IPS-18a (cell line): ENCODE results near the gene CDC25C.

Experiments used
- H3K27ac ChIP-seq: one replicate; pipeline ENCODE4 v1.5.1; 2013; ENCODE audit warnings: low read length
- H3K27me3 ChIP-seq: one replicate; pipeline ENCODE4 v1.6.1; 2013; ENCODE audit warnings: mild to moderate bottlenecking, low read length; ENCODE audit not compliant: control insufficient read depth, insufficient read depth
- H3K36me3 ChIP-seq: one replicate; pipeline ENCODE4 v1.6.1; 2013; ENCODE audit warnings: low read depth, low read length; ENCODE audit not compliant: control insufficient read depth
- H3K4me1 ChIP-seq: one replicate; pipeline ENCODE4 v1.6.1; 2013; ENCODE audit warnings: low read depth, low read length; ENCODE audit not compliant: control insufficient read depth
- H3K4me3 ChIP-seq: one replicate; pipeline ENCODE4 v1.5.1; 2013; ENCODE audit warnings: low read length
- H3K9ac ChIP-seq: one replicate; pipeline ENCODE4 v1.6.1; 2013; ENCODE audit warnings: mild to moderate bottlenecking, low read length, moderate library complexity
- H3K9me3 ChIP-seq: one replicate; pipeline ENCODE4 v1.6.1; 2013; ENCODE audit warnings: low read depth, low read length; ENCODE audit not compliant: control insufficient read depth

The CDC25C gene

DNA sequence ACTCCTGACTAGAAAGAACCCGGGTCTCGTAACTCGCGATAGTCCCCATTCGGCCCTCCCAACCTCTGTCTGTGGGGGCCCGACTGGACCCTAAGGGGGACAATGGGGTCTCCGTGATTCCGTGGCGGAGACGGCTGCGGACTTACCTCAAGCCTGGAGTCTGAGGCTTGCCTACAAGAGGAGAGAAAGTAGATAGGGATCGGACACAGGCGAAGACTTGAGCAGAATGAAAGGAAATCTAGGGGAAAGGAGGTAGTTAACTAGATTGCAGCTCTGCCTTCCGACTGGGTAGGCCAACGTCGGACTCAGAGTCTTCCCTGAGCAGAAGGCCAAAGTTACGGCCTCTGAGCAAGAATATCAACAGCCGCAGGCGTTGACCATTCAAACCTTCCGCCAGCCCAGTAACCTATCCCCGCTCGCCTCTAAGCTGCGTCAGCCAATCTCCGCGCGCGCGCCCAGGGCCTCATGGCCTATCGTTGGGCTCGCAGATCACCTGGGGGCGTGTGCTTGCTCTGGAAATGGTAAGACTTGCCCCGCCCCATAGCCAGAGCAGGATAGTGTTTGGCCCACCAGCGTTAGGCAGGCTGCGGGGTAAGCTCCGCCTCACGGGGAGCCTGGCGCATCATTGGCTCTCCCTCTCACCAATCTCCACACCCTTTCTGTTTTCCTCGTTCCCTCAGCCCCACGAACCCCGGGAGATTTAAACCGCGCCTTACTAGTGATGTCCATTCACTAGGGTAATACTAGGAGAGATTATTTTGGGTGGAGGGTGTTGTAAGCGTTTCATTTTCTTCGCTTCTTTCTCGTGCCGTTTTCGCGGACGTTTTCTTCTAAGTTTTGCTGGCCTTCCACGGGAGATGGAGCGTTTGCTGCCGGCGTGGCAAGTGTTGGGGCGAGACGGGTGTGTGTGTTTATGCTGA is at the start of gene CDC25C:
TSS of gene CDC25C (minus strand) at position 356 of the 920 bp plus-strand sequence. CDS start 624 bp downstream, outside the sequence.
- peak within 1 kb of the TSS; percentile 95 for H3K4me3 ChIP-seq

GRCh38 chr5:138372653-138373052 is 41.0 kb upstream of the CDC25C start:
- H3K4me1 ChIP-seq = no peaks in the 10 kb centered on the region
- no peak overlapping the region for H3K27ac ChIP-seq
- H3K27me3 ChIP-seq = no peaks in the 10 kb centered on the region
- H3K36me3 ChIP-seq = peaks cover 18% of the 10 kb centered on the region
- H3K9ac ChIP-seq = no peak overlapping the region
- H3K9me3 ChIP-seq = no peaks in the 10 kb centered on the region
- H3K4me3 ChIP-seq = no peak overlapping the region

More for the DNA sequence above, at the start of gene CDC25C:
- peak within 1 kb of the TSS; percentile 91 for H3K9ac ChIP-seq
- peaks cover 8% of the 10 kb centered on the region for H3K36me3 ChIP-seq
- H3K27me3 ChIP-seq = no peaks in the 10 kb centered on the region
- H3K27ac ChIP-seq = peak within 1 kb of the TSS; percentile 83
- peaks cover under 1% of the 10 kb centered on the region for H3K4me1 ChIP-seq
- no peaks in the 10 kb centered on the region for H3K9me3 ChIP-seq

GRCh38 chr5:138372225-138372624 is 40.6 kb upstream of the CDC25C start:
- no peak overlapping the region for H3K27ac ChIP-seq
- H3K4me1 ChIP-seq = no peaks in the 10 kb centered on the region
- H3K9ac ChIP-seq = no peak overlapping the region
- no peak overlapping the region for H3K4me3 ChIP-seq
- peaks cover 14% of the 10 kb centered on the region for H3K36me3 ChIP-seq
- H3K9me3 ChIP-seq = no peaks in the 10 kb centered on the region
- H3K27me3 ChIP-seq = no peaks in the 10 kb centered on the region

DNA sequence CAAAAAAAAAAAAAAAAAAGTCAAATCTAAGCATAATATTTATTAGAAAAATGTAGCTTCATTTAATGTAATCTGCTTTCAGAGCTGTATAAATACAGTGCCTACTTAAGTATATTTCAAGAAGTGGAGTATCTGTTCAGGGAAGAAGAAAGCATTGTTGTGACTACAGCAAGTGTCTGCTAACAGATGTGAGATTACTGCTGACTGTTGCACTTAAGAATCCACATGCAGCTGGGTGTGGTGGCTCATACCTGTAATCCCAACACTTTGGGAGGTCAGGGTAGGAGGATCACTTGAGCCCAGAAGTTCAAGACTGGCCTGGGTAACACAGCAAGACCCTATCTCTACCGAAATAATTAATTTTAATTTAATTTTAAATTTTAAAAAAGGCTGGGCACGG is 39.9 kb upstream of the CDC25C start:
- Histone ChIP-seq H3K9me3 (no peaks in the 10 kb centered on the region), H3K36me3 (peaks cover 7% of the 10 kb centered on the region), H3K9ac (no peak overlapping the region), H3K27ac (no peak overlapping the region), H3K4me1 (no peaks in the 10 kb centered on the region), H3K4me3 (no peak overlapping the region), H3K27me3 (no peaks in the 10 kb centered on the region)

DNA sequence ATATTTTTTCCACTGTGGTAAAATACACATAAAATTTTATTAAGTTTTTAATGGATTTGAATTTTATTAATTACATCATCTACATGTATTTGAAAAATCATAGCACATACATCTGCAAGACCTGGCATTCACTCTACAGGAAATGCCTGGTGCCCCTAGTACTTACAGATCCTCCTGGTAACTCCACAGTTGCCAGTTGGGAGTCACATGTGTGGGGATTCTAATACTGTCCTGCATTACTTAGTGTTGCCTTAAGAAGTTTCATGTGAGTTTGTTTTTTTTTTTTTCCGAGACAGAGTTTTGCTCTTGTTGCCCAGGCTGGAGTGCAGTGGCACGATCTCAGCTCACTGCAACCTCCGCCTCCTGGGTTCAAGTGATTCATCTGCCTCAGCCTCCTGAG is 38.9 kb upstream of the CDC25C start:
- Histone ChIP-seq H3K4me3 (no peak overlapping the region), H3K9ac (no peak overlapping the region), H3K9me3 (no peaks in the 10 kb centered on the region), H3K27me3 (no peaks in the 10 kb centered on the region), H3K27ac (no peak overlapping the region), H3K4me1 (no peaks in the 10 kb centered on the region), H3K36me3 (peaks cover 7% of the 10 kb centered on the region)

GRCh38 chr5:138369706-138370105 is 38.1 kb upstream of the CDC25C start:
- H3K9me3 ChIP-seq = no peaks in the 10 kb centered on the region
- no peak overlapping the region for H3K9ac ChIP-seq
- no peak overlapping the region for H3K4me3 ChIP-seq
- peaks cover 2% of the 10 kb centered on the region for H3K36me3 ChIP-seq
- no peaks in the 10 kb centered on the region for H3K27me3 ChIP-seq
- H3K4me1 ChIP-seq = no peaks in the 10 kb centered on the region
- H3K27ac ChIP-seq = no peak overlapping the region

GRCh38 chr5:138369261-138369660 is 37.7 kb upstream of the CDC25C start:
- no peak overlapping the region for H3K4me3 ChIP-seq
- no peaks in the 10 kb centered on the region for H3K9me3 ChIP-seq
- no peaks in the 10 kb centered on the region for H3K36me3 ChIP-seq
- no peaks in the 10 kb centered on the region for H3K4me1 ChIP-seq
- H3K27ac ChIP-seq = no peak overlapping the region
- no peaks in the 10 kb centered on the region for H3K27me3 ChIP-seq
- H3K9ac ChIP-seq = no peak overlapping the region

DNA sequence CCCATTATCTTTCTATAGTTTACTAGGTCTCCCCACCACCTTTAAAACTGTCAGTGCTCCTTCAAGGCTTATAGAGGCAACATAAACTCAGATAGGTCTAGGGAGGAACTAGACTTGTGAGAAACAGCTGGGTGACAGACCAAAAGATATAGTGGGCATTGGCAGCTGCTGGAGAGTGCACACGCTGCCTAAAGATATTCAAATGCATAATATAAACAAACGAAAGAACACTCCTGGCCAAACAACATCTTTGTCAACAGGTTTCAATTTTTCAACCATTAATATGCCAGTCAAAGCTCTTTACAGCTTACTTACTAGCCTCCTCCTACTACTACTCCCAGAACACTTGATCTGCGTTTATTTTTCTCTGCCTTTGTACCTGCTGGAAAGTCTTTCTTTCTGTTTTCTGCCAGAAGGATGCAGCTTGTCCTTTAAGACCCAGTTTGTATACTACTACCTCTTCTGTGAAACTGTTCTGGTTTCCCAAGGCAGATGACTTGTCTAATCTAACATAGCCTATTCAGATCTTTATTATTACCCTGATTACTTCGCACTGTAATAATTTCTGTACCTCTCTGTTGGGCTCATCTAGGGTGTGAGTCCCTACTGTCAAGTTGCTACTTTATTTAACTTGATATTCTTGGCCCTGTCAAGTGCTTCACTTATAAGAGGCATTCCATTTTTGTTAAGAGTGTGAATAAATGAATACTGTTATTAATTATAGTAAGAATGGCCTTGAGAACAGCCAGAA is 35.2 kb upstream of the CDC25C start:
- H3K27ac ChIP-seq = no peak overlapping the region
- H3K27me3 ChIP-seq = no peaks in the 10 kb centered on the region
- H3K9ac ChIP-seq = no peak overlapping the region
- no peak overlapping the region for H3K4me3 ChIP-seq
- H3K9me3 ChIP-seq = no peaks in the 10 kb centered on the region
- H3K4me1 ChIP-seq = no peaks in the 10 kb centered on the region
- no peaks in the 10 kb centered on the region for H3K36me3 ChIP-seq

GRCh38 chr5:138364576-138364975 is 33.0 kb upstream of the CDC25C start:
- H3K27ac ChIP-seq = no peak overlapping the region
- H3K4me3 ChIP-seq = no peak overlapping the region
- H3K9ac ChIP-seq = no peak overlapping the region
- H3K9me3 ChIP-seq = no peaks in the 10 kb centered on the region
- H3K36me3 ChIP-seq = no peaks in the 10 kb centered on the region
- no peaks in the 10 kb centered on the region for H3K27me3 ChIP-seq
- H3K4me1 ChIP-seq = no peaks in the 10 kb centered on the region

DNA sequence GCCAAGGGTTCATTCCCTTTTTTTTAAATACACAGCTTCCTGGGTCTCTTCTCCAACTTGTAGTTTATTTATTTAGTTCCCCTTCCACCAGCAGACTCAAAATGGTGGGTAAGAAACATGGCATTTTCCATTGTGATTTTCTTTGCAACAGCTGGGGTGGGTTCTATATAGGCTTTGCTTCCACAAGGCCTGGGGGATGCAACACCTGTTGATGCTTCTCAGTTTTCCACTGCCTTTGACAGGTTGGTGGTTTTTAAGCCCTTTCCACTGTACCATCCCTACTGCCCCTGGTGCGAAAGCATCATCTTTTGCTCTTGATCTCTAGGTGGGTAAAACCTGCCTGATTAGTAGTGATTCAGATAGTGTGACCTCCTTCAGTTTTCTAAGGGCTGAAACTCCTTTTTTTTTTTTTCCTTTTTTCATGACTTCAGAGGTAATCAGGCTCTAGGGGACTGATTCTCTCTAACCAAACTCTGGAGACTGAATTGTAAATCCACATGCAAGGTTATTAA is 29.4 kb upstream of the CDC25C start:
- H3K4me1 ChIP-seq = no peaks in the 10 kb centered on the region
- no peaks in the 10 kb centered on the region for H3K36me3 ChIP-seq
- H3K9me3 ChIP-seq = no peaks in the 10 kb centered on the region
- H3K9ac ChIP-seq = no peak overlapping the region
- no peaks in the 10 kb centered on the region for H3K27me3 ChIP-seq
- no peak overlapping the region for H3K4me3 ChIP-seq
- no peak overlapping the region for H3K27ac ChIP-seq

GRCh38 chr5:138359621-138360020 is 28.0 kb upstream of the CDC25C start:
- Histone ChIP-seq H3K27me3 (no peaks in the 10 kb centered on the region), H3K4me1 (peaks cover 8% of the 10 kb centered on the region), H3K4me3 (no peak overlapping the region), H3K9ac (no peak overlapping the region), H3K36me3 (no peaks in the 10 kb centered on the region), H3K27ac (no peak overlapping the region), H3K9me3 (no peaks in the 10 kb centered on the region)
